ENCODE data around the gene TRNAU1AP. TPM values are rescaled to one million over a fixed set of nuclear protein-coding genes. Genes with fewer than 3 reads are reported as not detected.

TRNAU1AP gene
- total RNA-seq, 4 donors from 2014 or later = 4.1 to 25.4 (median 12.4) TPM

GRCh38 chr1:28577052-28577678, 24.3 kb downstream of the TRNAU1AP start:
- Histone ChIP-seq H3K4me3 (no peak overlapping the region), H3K9me3 (no peaks in the 10 kb centered on the region), H3K4me1 (peaks cover 11 to 20% (median 16%) of the 10 kb centered on the region in 4 donors), H3K36me3 (peaks cover 0 to 34% (median 18%) of the 10 kb centered on the region in 4 donors), H3K27ac (no peak overlapping the region), H3K27me3 (no peaks in the 10 kb centered on the region)
- 90% methylated on average over 1 of the region's 1 CpG; no CpG with 5 or more reads in 1 of the 2 donors for WGBS, 2 donors (ENCODE audit: low coverage in 1 of 2)
- DNase-seq = no peak
- intact Hi-C loops (cut with DNase I; ENCODE audit: low total_unique reads) = no loop called here
- in situ Hi-C loops (cut with MboI; ENCODE audit: low pct_ligation_motif_present in 1 of 4, low pct_unique_long_range_greater_than_20kb in 1 of 4, low sequenced_read_pairs in 3 of 4) = no loop called here
- TF ChIP-seq POLR2AphosphoS5 (IDR thresholded peaks at IDR 0.05) = no peak
- no peak for TF ChIP-seq EP300 (IDR thresholded peaks at IDR 0.05; ENCODE audit: low read depth)
- no peak for TF ChIP-seq CTCF (IDR thresholded peaks at IDR 0.05)
- TF ChIP-seq POLR2A (IDR thresholded peaks at IDR 0.05) = no peak

- intact Hi-C loops (cut with DNase I; ENCODE audit: low total_unique reads) = no loop called here
- Histone ChIP-seq H3K4me1 (peaks cover 11 to 27% (median 19%) of the 10 kb centered on the region in 4 donors), H3K9me3 (no peaks in the 10 kb centered on the region), H3K36me3 (peaks cover 0 to 29% (median 13%) of the 10 kb centered on the region in 4 donors), H3K4me3 (no peak overlapping the region), H3K27ac (no peak overlapping the region), H3K27me3 (no peaks in the 10 kb centered on the region)
- in situ Hi-C loops (cut with MboI; ENCODE audit: low pct_ligation_motif_present in 1 of 4, low pct_unique_long_range_greater_than_20kb in 1 of 4, low sequenced_read_pairs in 3 of 4) = no loop called here
- no peak for DNase-seq
- WGBS, 2 donors (ENCODE audit: low coverage in 1 of 2) = 56 to 57% methylated on average over 3 to 6 of the region's 6 CpGs
- TF ChIP-seq POLR2AphosphoS5 (IDR thresholded peaks at IDR 0.05) (peak in 2 of 3 donors; percentile 5 to 17), EP300 (IDR thresholded peaks at IDR 0.05; ENCODE audit: low read depth) (no peak), POLR2A (IDR thresholded peaks at IDR 0.05) (peak; percentile 6)
Measured at GRCh38 chr1:28577738-28578536, 25.1 kb downstream of the TRNAU1AP start.

GRCh38 chr1:28578696-28579218, 25.9 kb downstream of the TRNAU1AP start:
- Histone ChIP-seq H3K4me1 (peaks cover 11 to 29% (median 21%) of the 10 kb centered on the region in 4 donors), H3K27ac (peak overlapping the region in 1 of 4 donors; percentile 98), H3K36me3 (peaks cover 0 to 29% (median 13%) of the 10 kb centered on the region in 4 donors), H3K9me3 (no peaks in the 10 kb centered on the region), H3K4me3 (no peak overlapping the region), H3K27me3 (no peaks in the 10 kb centered on the region)
- in situ Hi-C loops (cut with MboI; ENCODE audit: low pct_ligation_motif_present in 1 of 4, low pct_unique_long_range_greater_than_20kb in 1 of 4, low sequenced_read_pairs in 3 of 4) = no loop called here
- no peak for TF ChIP-seq POLR2AphosphoS5 (IDR thresholded peaks at IDR 0.05)
- no peak for TF ChIP-seq CTCF (IDR thresholded peaks at IDR 0.05)
- TF ChIP-seq POLR2A (IDR thresholded peaks at IDR 0.05) = no peak
- no peak for TF ChIP-seq EP300 (IDR thresholded peaks at IDR 0.05; ENCODE audit: low read depth)
- WGBS, 2 donors (ENCODE audit: low coverage in 1 of 2) = 61 to 83% methylated on average over 1 to 6 of the region's 6 CpGs
- intact Hi-C loops (cut with DNase I; ENCODE audit: low total_unique reads) = no loop called here
- DNase-seq = no peak

GRCh38 chr1:28579401-28579800, 26.5 kb downstream of the TRNAU1AP start:
- peaks cover 0 to 29% (median 13%) of the 10 kb centered on the region in 4 donors for H3K36me3 ChIP-seq
- intact Hi-C loops (cut with DNase I; ENCODE audit: low total_unique reads) = no loop called here
- WGBS, 2 donors (ENCODE audit: low coverage in 1 of 2) = 71 to 89% methylated on average over 1 of the region's 1 CpG
- H3K4me3 ChIP-seq = no peak overlapping the region
- TF ChIP-seq CTCF (IDR thresholded peaks at IDR 0.05) = no peak
- no peak for DNase-seq
- no peaks in the 10 kb centered on the region for H3K9me3 ChIP-seq
- peaks cover 11 to 29% (median 21%) of the 10 kb centered on the region in 4 donors for H3K4me1 ChIP-seq
- in situ Hi-C loops (cut with MboI; ENCODE audit: low pct_ligation_motif_present in 1 of 4, low pct_unique_long_range_greater_than_20kb in 1 of 4, low sequenced_read_pairs in 3 of 4) = no loop called here
- H3K27me3 ChIP-seq = no peaks in the 10 kb centered on the region
- H3K27ac ChIP-seq = peak overlapping the region in 3 of 4 donors; percentile 95 to 98 (median 96)

All from transverse colon (tissue), 4 donors.